ENCODE data around the gene ATP8A2. TPM values are rescaled to one million over a fixed set of nuclear protein-coding genes. Genes with fewer than 3 reads are reported as not detected.

Gene ATP8A2
- total and polyA plus RNA-seq, 4 donors, result 0.01 to 0.08 (median 0.05) TPM; not detected in 1

DNA sequence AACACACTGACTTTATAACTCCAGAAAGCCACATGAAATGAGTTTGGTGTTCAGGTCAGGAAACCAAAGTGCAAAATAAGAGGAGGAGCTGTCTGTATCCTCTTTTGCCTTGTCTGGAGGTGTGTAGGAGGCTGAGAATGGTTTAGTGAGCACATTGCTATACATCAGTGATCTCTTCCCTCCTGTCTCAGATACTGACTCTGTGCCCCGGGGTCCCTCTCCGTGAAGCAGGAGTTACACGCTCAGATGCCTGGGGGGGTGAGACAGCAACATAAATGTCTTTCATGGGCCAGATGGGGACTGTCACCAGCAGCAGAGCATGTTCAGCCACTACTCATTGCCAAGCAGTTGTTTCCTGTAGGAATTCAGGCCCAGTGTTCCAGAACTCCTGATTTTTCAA is 285.4 kb downstream of the ATP8A2 start:
- H3K27ac ChIP-seq (ENCODE audit: low read depth in 1 of 2, low read length in 2 of 2), result no peak overlapping the region
- no peak overlapping the region for H3K9ac ChIP-seq (ENCODE audit: low read depth in 1 of 2, low read length in 2 of 2)
- H3K36me3 ChIP-seq (ENCODE audit: control insufficient read depth in 4 of 4, insufficient read depth in 3 of 4, low read depth in 1 of 4, low read length in 3 of 4), result no peaks in the 10 kb centered on the region
- H3K9me3 ChIP-seq (ENCODE audit: control insufficient read depth in 4 of 4, low read length in 3 of 4), result peaks cover 0 to 3% (median under 1%) of the 10 kb centered on the region in 4 donors
- WGBS, result 72% methylated on average over 3 of the region's 3 CpGs
- no peak for DNase-seq (ENCODE audit: low spot score)
- peaks cover 0 to 5% (median under 1%) of the 10 kb centered on the region in 4 donors for H3K27me3 ChIP-seq (ENCODE audit: control insufficient read depth in 4 of 4, insufficient read depth in 4 of 4, low read length in 3 of 4)
- H3K4me3 ChIP-seq (ENCODE audit: low read depth in 1 of 3, low read length in 3 of 3), result no peak overlapping the region
- TF ChIP-seq HNF4A (conservative IDR thresholded peaks at IDR 0.05) (no peak), GABPA (IDR thresholded peaks at IDR 0.05 in 1 of 2, conservative IDR thresholded peaks at IDR 0.05 in 1 of 2) (no peak), RAD21 (IDR thresholded peaks at IDR 0.05) (no peak), TAF1 (conservative IDR thresholded peaks at IDR 0.05) (no peak), NR2F2 (IDR thresholded peaks at IDR 0.05) (no peak), JUND (IDR thresholded peaks at IDR 0.05) (no peak), SP1 (IDR thresholded peaks at IDR 0.05) (no peak), EGR1 (IDR thresholded peaks at IDR 0.05; ENCODE audit: low read depth in 2 of 2) (no peak)
- TF ChIP-seq, protein P1, sequence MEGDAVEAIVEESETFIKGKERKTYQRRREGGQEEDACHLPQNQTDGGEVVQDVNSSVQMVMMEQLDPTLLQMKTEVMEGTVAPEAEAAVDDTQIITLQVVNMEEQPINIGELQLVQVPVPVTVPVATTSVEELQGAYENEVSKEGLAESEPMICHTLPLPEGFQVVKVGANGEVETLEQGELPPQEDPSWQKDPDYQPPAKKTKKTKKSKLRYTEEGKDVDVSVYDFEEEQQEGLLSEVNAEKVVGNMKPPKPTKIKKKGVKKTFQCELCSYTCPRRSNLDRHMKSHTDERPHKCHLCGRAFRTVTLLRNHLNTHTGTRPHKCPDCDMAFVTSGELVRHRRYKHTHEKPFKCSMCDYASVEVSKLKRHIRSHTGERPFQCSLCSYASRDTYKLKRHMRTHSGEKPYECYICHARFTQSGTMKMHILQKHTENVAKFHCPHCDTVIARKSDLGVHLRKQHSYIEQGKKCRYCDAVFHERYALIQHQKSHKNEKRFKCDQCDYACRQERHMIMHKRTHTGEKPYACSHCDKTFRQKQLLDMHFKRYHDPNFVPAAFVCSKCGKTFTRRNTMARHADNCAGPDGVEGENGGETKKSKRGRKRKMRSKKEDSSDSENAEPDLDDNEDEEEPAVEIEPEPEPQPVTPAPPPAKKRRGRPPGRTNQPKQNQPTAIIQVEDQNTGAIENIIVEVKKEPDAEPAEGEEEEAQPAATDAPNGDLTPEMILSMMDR (IDR thresholded peaks at IDR 0.05; ENCODE audit: low read depth, low read length, missing input control), result no peak
- TF ChIP-seq, protein P2, sequence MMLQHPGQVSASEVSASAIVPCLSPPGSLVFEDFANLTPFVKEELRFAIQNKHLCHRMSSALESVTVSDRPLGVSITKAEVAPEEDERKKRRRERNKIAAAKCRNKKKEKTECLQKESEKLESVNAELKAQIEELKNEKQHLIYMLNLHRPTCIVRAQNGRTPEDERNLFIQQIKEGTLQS (IDR thresholded peaks at IDR 0.05), result no peak
- no peaks in the 10 kb centered on the region for H3K4me1 ChIP-seq (ENCODE audit: control insufficient read depth in 4 of 4, insufficient read depth in 4 of 4, low read length in 3 of 4)

DNA sequence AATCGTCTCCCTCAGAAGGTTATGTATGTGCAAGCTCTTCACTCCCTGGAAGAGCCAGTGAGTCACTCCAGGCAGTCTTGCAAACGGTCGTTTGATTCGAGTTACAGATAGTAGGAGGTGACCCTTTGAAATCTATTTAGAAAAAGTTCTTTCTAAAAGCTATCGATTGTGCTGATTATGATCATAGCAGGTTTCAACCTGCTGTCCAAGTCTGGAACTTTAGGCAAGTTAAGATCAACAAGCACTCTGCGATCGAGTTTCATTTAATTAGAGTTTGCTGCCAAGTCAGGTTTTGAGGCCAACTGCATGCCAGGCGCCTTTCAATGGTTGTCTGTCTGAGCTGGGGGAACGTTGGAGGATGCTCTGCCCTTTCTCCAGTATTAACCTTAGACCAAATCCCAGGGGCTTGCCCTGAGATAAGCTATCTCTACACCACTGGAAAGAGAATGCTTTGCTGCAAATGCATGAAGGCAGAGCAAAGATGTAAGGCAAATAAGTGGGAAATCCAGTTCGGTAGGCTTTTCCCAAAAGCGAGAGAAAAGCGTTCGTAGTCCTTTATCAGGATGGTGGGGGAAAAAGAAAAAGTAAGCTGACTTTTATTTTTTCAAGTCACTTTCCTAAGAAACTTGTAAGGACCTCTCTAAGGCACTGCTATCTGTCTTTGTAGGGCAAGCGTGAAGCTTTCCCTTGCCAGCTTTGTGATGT is 287.5 kb downstream of the ATP8A2 start:
- TF ChIP-seq, protein P1 (IDR thresholded peaks at IDR 0.05; ENCODE audit: low read depth, low read length, missing input control), result no peak
- no peak for TF ChIP-seq SP1 (IDR thresholded peaks at IDR 0.05)
- no peak for TF ChIP-seq GABPA (IDR thresholded peaks at IDR 0.05 in 1 of 2, conservative IDR thresholded peaks at IDR 0.05 in 1 of 2)
- TF ChIP-seq, protein P3, sequence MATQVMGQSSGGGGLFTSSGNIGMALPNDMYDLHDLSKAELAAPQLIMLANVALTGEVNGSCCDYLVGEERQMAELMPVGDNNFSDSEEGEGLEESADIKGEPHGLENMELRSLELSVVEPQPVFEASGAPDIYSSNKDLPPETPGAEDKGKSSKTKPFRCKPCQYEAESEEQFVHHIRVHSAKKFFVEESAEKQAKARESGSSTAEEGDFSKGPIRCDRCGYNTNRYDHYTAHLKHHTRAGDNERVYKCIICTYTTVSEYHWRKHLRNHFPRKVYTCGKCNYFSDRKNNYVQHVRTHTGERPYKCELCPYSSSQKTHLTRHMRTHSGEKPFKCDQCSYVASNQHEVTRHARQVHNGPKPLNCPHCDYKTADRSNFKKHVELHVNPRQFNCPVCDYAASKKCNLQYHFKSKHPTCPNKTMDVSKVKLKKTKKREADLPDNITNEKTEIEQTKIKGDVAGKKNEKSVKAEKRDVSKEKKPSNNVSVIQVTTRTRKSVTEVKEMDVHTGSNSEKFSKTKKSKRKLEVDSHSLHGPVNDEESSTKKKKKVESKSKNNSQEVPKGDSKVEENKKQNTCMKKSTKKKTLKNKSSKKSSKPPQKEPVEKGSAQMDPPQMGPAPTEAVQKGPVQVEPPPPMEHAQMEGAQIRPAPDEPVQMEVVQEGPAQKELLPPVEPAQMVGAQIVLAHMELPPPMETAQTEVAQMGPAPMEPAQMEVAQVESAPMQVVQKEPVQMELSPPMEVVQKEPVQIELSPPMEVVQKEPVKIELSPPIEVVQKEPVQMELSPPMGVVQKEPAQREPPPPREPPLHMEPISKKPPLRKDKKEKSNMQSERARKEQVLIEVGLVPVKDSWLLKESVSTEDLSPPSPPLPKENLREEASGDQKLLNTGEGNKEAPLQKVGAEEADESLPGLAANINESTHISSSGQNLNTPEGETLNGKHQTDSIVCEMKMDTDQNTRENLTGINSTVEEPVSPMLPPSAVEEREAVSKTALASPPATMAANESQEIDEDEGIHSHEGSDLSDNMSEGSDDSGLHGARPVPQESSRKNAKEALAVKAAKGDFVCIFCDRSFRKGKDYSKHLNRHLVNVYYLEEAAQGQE (IDR thresholded peaks at IDR 0.05), result no peak
- no peak for TF ChIP-seq JUND (IDR thresholded peaks at IDR 0.05)
- no peak for TF ChIP-seq RAD21 (IDR thresholded peaks at IDR 0.05)
- TF ChIP-seq, protein P2 (IDR thresholded peaks at IDR 0.05), result no peak
- no peak for TF ChIP-seq RXRA (IDR thresholded peaks at IDR 0.05)
- no peak for TF ChIP-seq HNF4G (IDR thresholded peaks at IDR 0.05)
- no peak for TF ChIP-seq YY1 (IDR thresholded peaks at IDR 0.05)
- no peak for TF ChIP-seq NR2F2 (IDR thresholded peaks at IDR 0.05)
- TF ChIP-seq, protein P4, sequence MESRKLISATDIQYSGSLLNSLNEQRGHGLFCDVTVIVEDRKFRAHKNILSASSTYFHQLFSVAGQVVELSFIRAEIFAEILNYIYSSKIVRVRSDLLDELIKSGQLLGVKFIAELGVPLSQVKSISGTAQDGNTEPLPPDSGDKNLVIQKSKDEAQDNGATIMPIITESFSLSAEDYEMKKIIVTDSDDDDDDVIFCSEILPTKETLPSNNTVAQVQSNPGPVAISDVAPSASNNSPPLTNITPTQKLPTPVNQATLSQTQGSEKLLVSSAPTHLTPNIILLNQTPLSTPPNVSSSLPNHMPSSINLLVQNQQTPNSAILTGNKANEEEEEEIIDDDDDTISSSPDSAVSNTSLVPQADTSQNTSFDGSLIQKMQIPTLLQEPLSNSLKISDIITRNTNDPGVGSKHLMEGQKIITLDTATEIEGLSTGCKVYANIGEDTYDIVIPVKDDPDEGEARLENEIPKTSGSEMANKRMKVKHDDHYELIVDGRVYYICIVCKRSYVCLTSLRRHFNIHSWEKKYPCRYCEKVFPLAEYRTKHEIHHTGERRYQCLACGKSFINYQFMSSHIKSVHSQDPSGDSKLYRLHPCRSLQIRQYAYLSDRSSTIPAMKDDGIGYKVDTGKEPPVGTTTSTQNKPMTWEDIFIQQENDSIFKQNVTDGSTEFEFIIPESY (IDR thresholded peaks at IDR 0.05), result no peak
- TF ChIP-seq TAF1 (conservative IDR thresholded peaks at IDR 0.05), result no peak
- TF ChIP-seq, protein P5, sequence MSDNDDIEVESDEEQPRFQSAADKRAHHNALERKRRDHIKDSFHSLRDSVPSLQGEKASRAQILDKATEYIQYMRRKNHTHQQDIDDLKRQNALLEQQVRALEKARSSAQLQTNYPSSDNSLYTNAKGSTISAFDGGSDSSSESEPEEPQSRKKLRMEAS (IDR thresholded peaks at IDR 0.05), result no peak
- no peak for TF ChIP-seq FOXA2 (IDR thresholded peaks at IDR 0.05)
- TF ChIP-seq HNF4A (conservative IDR thresholded peaks at IDR 0.05), result no peak
- no peak for TF ChIP-seq FOXA1 (IDR thresholded peaks at IDR 0.05)
- no peak for TF ChIP-seq EGR1 (IDR thresholded peaks at IDR 0.05; ENCODE audit: low read depth in 2 of 2)
- Histone ChIP-seq H3K9me3 (ENCODE audit: control insufficient read depth in 4 of 4, low read length in 3 of 4) (peaks cover 0 to 1% (median 0%) of the 10 kb centered on the region in 4 donors), H3K4me1 (ENCODE audit: control insufficient read depth in 4 of 4, insufficient read depth in 4 of 4, low read length in 3 of 4) (no peaks in the 10 kb centered on the region), H3K4me3 (ENCODE audit: low read depth in 1 of 3, low read length in 3 of 3) (no peak overlapping the region), H3K27ac (ENCODE audit: low read depth in 1 of 2, low read length in 2 of 2) (no peak overlapping the region), H3K27me3 (ENCODE audit: control insufficient read depth in 4 of 4, insufficient read depth in 4 of 4, low read length in 3 of 4) (peaks cover 0 to 5% (median under 1%) of the 10 kb centered on the region in 4 donors), H3K36me3 (ENCODE audit: control insufficient read depth in 4 of 4, insufficient read depth in 3 of 4, low read depth in 1 of 4, low read length in 3 of 4) (no peaks in the 10 kb centered on the region), H3K9ac (ENCODE audit: low read depth in 1 of 2, low read length in 2 of 2) (no peak overlapping the region)
- WGBS, result 38% methylated on average over 14 of the region's 14 CpGs
- no peak for DNase-seq (ENCODE audit: low spot score)

Data from liver (tissue), 9 donors.